ENCODE measurements around the gene NIBAN1. TPM values are rescaled to one million over a fixed set of nuclear protein-coding genes. Genes with fewer than 3 reads are reported as not detected.

The NIBAN1 gene
- total and polyA plus RNA-seq, 9 of the 15 experiments (the other 6 are each of a cell fraction or from before 2014, with no cell fraction given) = 1.5 to 26.6 (median 16.2) TPM

GRCh38 chr1:184951788-184952187 lies 22.5 kb downstream of the NIBAN1 start:
- H3K9me1 ChIP-seq (ENCODE audit: control insufficient read depth, insufficient read depth, low read length) = no peaks in the 10 kb centered on the region
- ATAC-seq (no peak), DNase-seq (ENCODE audit: extremely low read depth in 1 of 4, low spot score in 3 of 4) (no peak), FAIRE-seq (no peak)
- H3K36me3 ChIP-seq (ENCODE audit: control insufficient read depth, insufficient read depth, low read length) = no peaks in the 10 kb centered on the region
- H3K79me2 ChIP-seq (ENCODE audit: control insufficient read depth, insufficient read depth, low read length) = peaks cover 2% of the 10 kb centered on the region; the same call in 1 of the 3 replicates
- no peaks in the 10 kb centered on the region for H3K27me3 ChIP-seq (ENCODE audit: control insufficient read depth in 2 of 2, insufficient read depth in 2 of 2, low read length in 2 of 2)
- CTCF ChIA-PET (ENCODE audit: low intra/inter-chr PET ratio) = no interaction called here
- 67% methylated on average over 3 of the region's 3 CpGs for WGBS (ENCODE audit: insufficient coverage, low coverage, missing lambda C conversion rate)
- H3K4me2 ChIP-seq (ENCODE audit: insufficient read depth, low read length) = no peak overlapping the region
- POLR2A ChIA-PET = interaction anchor here (0.8 to 1.9 kb wide), 3 partner anchors 8 to 22 kb away, joined by 4 to 9 read pairs (median 8); partner anchors contain the start of gene NIBAN1
- no peak overlapping the region for H3K4me3 ChIP-seq
- intact Hi-C loops (cut with micrococcal nuclease) = no loop called here
- BruUV-seq (replicated peaks) = no TSS peak
- no peaks in the 10 kb centered on the region for H3K9me3 ChIP-seq (replicated peaks; ENCODE audit: control insufficient read depth, insufficient read depth, low read depth, low read length)
- no peak for TF ChIP-seq NR4A1 (CRISPR knock-in tag; IDR thresholded peaks at IDR 0.05)
- no peak for TF ChIP-seq NR4A1 (tag; IDR thresholded peaks at IDR 0.05)
- no peak for TF ChIP-seq ZZZ3 (IDR thresholded peaks at IDR 0.05)
- peaks cover 0 to 10% of the 10 kb centered on the region in 2 experiments; a peak in 3 of 5 replicates for H3K4me1 ChIP-seq (replicated peaks in 1 of 2; ENCODE audit: control insufficient read depth in 2 of 2, insufficient read depth in 2 of 2, low read length in 2 of 2)
- peaks cover 10% of the 10 kb centered on the region; the same call in 1 of the 2 replicates for H4K20me1 ChIP-seq (replicated peaks; ENCODE audit: control insufficient read depth, insufficient read depth, low read length)
- H3K9ac ChIP-seq (ENCODE audit: insufficient read depth in 1 of 2, low read depth in 2 of 2, low read length in 2 of 2) = no peak overlapping the region
- no peak overlapping the region for H2AFZ ChIP-seq (ENCODE audit: low read depth, low read length)
- in situ Hi-C loops (cut with MboI) = no loop called here
- H3K27ac ChIP-seq (ENCODE audit: extremely low read depth, low read depth, low read length) = no peak overlapping the region

GRCh38 chr1:184950906-184951305 lies 23.4 kb downstream of the NIBAN1 start:
- 34% methylated on average over 2 of the region's 2 CpGs for WGBS (ENCODE audit: insufficient coverage, low coverage, missing lambda C conversion rate)
- POLR2A ChIA-PET = interaction anchor here (0.6 to 1.9 kb wide), 4 partner anchors 8 to 206 kb away, joined by 3 to 9 read pairs (median 6); partner anchors contain the start of genes NIBAN1 and SWT1
- Histone ChIP-seq H2AFZ (ENCODE audit: low read depth, low read length) (no peak overlapping the region), H4K20me1 (replicated peaks; ENCODE audit: control insufficient read depth, insufficient read depth, low read length) (peaks cover 10% of the 10 kb centered on the region; the same call in 1 of the 2 replicates), H3K4me2 (ENCODE audit: insufficient read depth, low read length) (no peak overlapping the region), H3K9me1 (ENCODE audit: control insufficient read depth, insufficient read depth, low read length) (no peaks in the 10 kb centered on the region), H3K79me2 (ENCODE audit: control insufficient read depth, insufficient read depth, low read length) (peaks cover 2% of the 10 kb centered on the region; the same call in 1 of the 3 replicates), H3K36me3 (ENCODE audit: control insufficient read depth, insufficient read depth, low read length) (no peaks in the 10 kb centered on the region), H3K27me3 (ENCODE audit: control insufficient read depth in 2 of 2, insufficient read depth in 2 of 2, low read length in 2 of 2) (no peaks in the 10 kb centered on the region), H3K27ac (ENCODE audit: extremely low read depth, low read depth, low read length) (no peak overlapping the region), H3K4me1 (replicated peaks in 1 of 2; ENCODE audit: control insufficient read depth in 2 of 2, insufficient read depth in 2 of 2, low read length in 2 of 2) (peaks cover 0 to 10% of the 10 kb centered on the region in 2 experiments; a peak in 3 of 5 replicates), H3K9me3 (replicated peaks; ENCODE audit: control insufficient read depth, insufficient read depth, low read depth, low read length) (no peaks in the 10 kb centered on the region), H3K9ac (ENCODE audit: insufficient read depth in 1 of 2, low read depth in 2 of 2, low read length in 2 of 2) (no peak overlapping the region), H3K4me3 (no peak overlapping the region)
- in situ Hi-C loops (cut with MboI) (no loop called here), intact Hi-C loops (cut with micrococcal nuclease) (no loop called here)
- FAIRE-seq (no peak), DNase-seq (ENCODE audit: extremely low read depth in 1 of 4, low spot score in 3 of 4) (no peak), ATAC-seq (peak; percentile 24)
- no peak for TF ChIP-seq GABPB2 (CRISPR knock-in tag; conservative IDR thresholded peaks at IDR 0.05)
- TF ChIP-seq CREB3L1 (IDR thresholded peaks at IDR 0.05; ENCODE audit: borderline replicate concordance, low read depth) = no peak
- TF ChIP-seq ZNF766 (CRISPR knock-in tag; conservative IDR thresholded peaks at IDR 0.05) = no peak
- TF ChIP-seq ZSCAN32 (CRISPR knock-in tag; IDR thresholded peaks at IDR 0.05) = no peak
- no peak for TF ChIP-seq CBX3 (IDR thresholded peaks at IDR 0.05; ENCODE audit: borderline replicate concordance in 1 of 2, low read length in 2 of 2)
- no peak for TF ChIP-seq FIP1L1 (IDR thresholded peaks at IDR 0.05; ENCODE audit: low read depth, low read length, poor library complexity, severe bottlenecking)
- TF ChIP-seq CGGBP1 (CRISPR knock-in tag; IDR thresholded peaks at IDR 0.05) = no peak
- CTCF ChIA-PET (ENCODE audit: low intra/inter-chr PET ratio) = no interaction called here
- no TSS peak for BruUV-seq (replicated peaks)

Measured in K562 (cell line).